OCI-LY7 (cell line): ENCODE measurements around the gene DOLPP1. TPM values are rescaled to one million over a fixed set of nuclear protein-coding genes. Genes with fewer than 3 reads are reported as not detected.

Experiments
- BruUV-seq: library from RNA; stranded (reverse); fragments of 400-500 nt; replicated peaks from 2 replicates; lab custom pipeline; 2021; lab: Mats Ljungman, UMichigan
- CTCF ChIA-PET: fragments of 300-600 bp; sonication (Branson Sonifier 250); formaldehyde crosslinking; loops from one replicate; lab custom pipeline; 2022; ENCODE audit warnings: antibody characterized with exemption; ENCODE audit not compliant: unreplicated experiment; lab: Charles Lee
- POLR2A ChIA-PET: fragments of 300-600 bp; sonication (Branson Sonifier 250); formaldehyde crosslinking; loops from one replicate; lab custom pipeline; 2022; ENCODE audit warnings: antibody characterized with exemption; lab: Charles Lee
- DNase-seq: peaks from one replicate; pipeline ENCODE4 v3.0.0-alpha.2; 2015; ENCODE audit warnings: low spot score
- H2AFZ ChIP-seq: fragments of 200-600 bp; sonication (generic), shearing (Covaris generic); 2 replicates; pipeline ENCODE4 v1.6.1; 2014; ENCODE audit warnings: mild to moderate bottlenecking, antibody characterized with exemption, low read length, moderate library complexity
- H3K27ac ChIP-seq: fragments of 200-600 bp; sonication (generic); 2 replicates; pipeline ENCODE4 v1.5.1; 2014; ENCODE audit warnings: mixed run types, low read depth, mild to moderate bottlenecking, moderate library complexity, low read length, inconsistent platforms; ENCODE audit not compliant: poor library complexity, severe bottlenecking
- H3K36me3 ChIP-seq: fragments of 200-600 bp; sonication (generic); 2 replicates; pipeline ENCODE4 v1.6.1; 2014; ENCODE audit warnings: mild to moderate bottlenecking, antibody characterized with exemption, low read length, moderate library complexity, mixed read lengths; ENCODE audit not compliant: insufficient read depth
- H3K4me1 ChIP-seq: fragments of 200-600 bp; sonication (generic); 2 replicates; pipeline ENCODE4 v1.5.1; 2014; ENCODE audit warnings: mild to moderate bottlenecking, low read length; ENCODE audit not compliant: insufficient read depth, poor library complexity, severe bottlenecking
- H3K4me2 ChIP-seq: fragments of 200-600 bp; sonication (generic); 2 replicates; pipeline ENCODE4 v1.6.1; 2014; ENCODE audit warnings: mild to moderate bottlenecking, low read length
- H3K4me3 ChIP-seq: fragments of 200-600 bp; sonication (generic); 2 replicates; pipeline ENCODE4 v1.5.1; 2014; ENCODE audit warnings: mild to moderate bottlenecking, low read depth, low read length; ENCODE audit not compliant: poor library complexity, severe bottlenecking
- H3K79me2 ChIP-seq: fragments of 200-600 bp; sonication (generic); 2 replicates; pipeline ENCODE4 v1.6.1; 2016; ENCODE audit warnings: low read depth, mild to moderate bottlenecking, low read length, moderate library complexity, mixed read lengths; ENCODE audit not compliant: insufficient read depth
- H3K9me2 ChIP-seq: fragments of 200-600 bp; sonication (generic); 2 replicates; pipeline ENCODE4 v1.6.1; 2016; ENCODE audit warnings: mild to moderate bottlenecking, low read length, mixed read lengths; ENCODE audit not compliant: insufficient read depth
- H3K9me3 ChIP-seq: fragments of 200-600 bp; sonication (generic); 2 replicates; pipeline ENCODE4 v1.6.1; 2014; ENCODE audit warnings: mild to moderate bottlenecking, mixed run types, low read length, mixed read lengths
- H4K20me1 ChIP-seq: fragments of 200-600 bp; sonication (generic); 2 replicates; pipeline ENCODE4 v1.6.1; 2014; ENCODE audit warnings: mild to moderate bottlenecking, antibody characterized with exemption, low read length, moderate library complexity, mixed read lengths; ENCODE audit not compliant: insufficient read depth
- CTCF ChIP-seq: fragments of 200-600 bp; sonication (generic); conservative IDR thresholded peaks from 2 replicates; pipeline ENCODE4 v1.5.1; 2014; ENCODE audit warnings: mild to moderate bottlenecking, antibody characterized with exemption, low read length, moderate library complexity, mixed read lengths
- EZH2phosphoT487 ChIP-seq: fragments of 200-600 bp; sonication (generic); IDR thresholded peaks from 2 replicates; pipeline ENCODE4 v1.6.1; 2018; ENCODE audit warnings: low read depth, borderline replicate concordance, mild to moderate bottlenecking, mixed run types, antibody characterized with exemption, low read length, moderate library complexity, mixed read lengths
- intact Hi-C: fragments of 100-400 bp; cut with micrococcal nuclease; formaldehyde crosslinking; loops from one replicate; pipeline ENCODE4 v1.10.0; 2022; ENCODE audit not compliant: unreplicated experiment
- total RNA-seq, 2 experiments: library from RNA; depleted of rRNA in 1 of 2; stranded (reverse); fragments of >200 nt in 1 of 2; shearing (Covaris generic) in 1 of 2; gene quantifications; 2 replicates each; pipeline ENCODE4 v1.2.3, GENCODE V29; 2014 to 2022

The DOLPP1 gene
- total RNA-seq, 2 experiments from 2014 or later, result 16.9 TPM

- intact Hi-C loops, result no loop called here
- CTCF ChIA-PET, result interaction anchor here (0.6 kb wide), 1 partner anchor 8 kb away, joined by 3 read pairs; no protein-coding TSS in a partner anchor
Observed at GRCh38 chr9:129036241-129036922, 44.5 kb upstream of the DOLPP1 start, which contains the start of gene MIGA2. Gene MIGA2, plus strand, starts transcription at chr9:129036626. Its CDS starts 3,969 bp downstream, at chr9:129040595.

GRCh38 chr9:129036923-129037766 lies 43.8 kb upstream of the DOLPP1 start:
- Histone ChIP-seq H3K4me1 (peaks cover 22% of the 10 kb centered on the region), H4K20me1 (peaks cover 4% of the 10 kb centered on the region; the same call in 1 of the 2 replicates), H3K79me2 (peaks cover 17% of the 10 kb centered on the region), H3K36me3 (peaks cover 16% of the 10 kb centered on the region), H2AFZ (peak overlapping the region; percentile 54; the same call in 1 of the 2 replicates), H3K4me3 (peak overlapping the region; percentile 95), H3K9me2 (no peaks in the 10 kb centered on the region), H3K9me3 (no peaks in the 10 kb centered on the region), H3K4me2 (peak overlapping the region; percentile 98), H3K27ac (no peak overlapping the region)
- CTCF ChIA-PET, result interaction anchor here (0.6 to 1.0 kb wide), 2 partner anchors 9 kb away, joined by 3 to 6 read pairs; partner anchors contain the start of gene SH3GLB2
- no peak for DNase-seq
- POLR2A ChIA-PET, result interaction anchor here (1.0 to 1.4 kb wide), 2 partner anchors 10 to 44 kb away, joined by 3 to 5 read pairs; partner anchors contain the start of gene DOLPP1
- TF ChIP-seq CTCF, result no peak
- TF ChIP-seq EZH2phosphoT487, result no peak
- intact Hi-C loops, result no loop called here
- no TSS peak for BruUV-seq

More at GRCh38 chr9:129036241-129036922, 44.5 kb upstream of the DOLPP1 start, which contains the start of gene MIGA2:
- Histone ChIP-seq H4K20me1 (peaks cover 4% of the 10 kb centered on the region; the same call in 1 of the 2 replicates), H2AFZ (peak within 1 kb of the TSS; percentile 86), H3K4me3 (peak within 1 kb of the TSS; percentile 95), H3K79me2 (peaks cover 17% of the 10 kb centered on the region), H3K36me3 (peaks cover 9% of the 10 kb centered on the region), H3K9me2 (no peaks in the 10 kb centered on the region), H3K4me1 (peaks cover 22% of the 10 kb centered on the region), H3K9me3 (no peaks in the 10 kb centered on the region), H3K27ac (no peak within 1 kb of the TSS), H3K4me2 (peak within 1 kb of the TSS; percentile 98)
- no peak for TF ChIP-seq CTCF
- DNase-seq, result peak; percentile 99
- POLR2A ChIA-PET, result interaction anchor here (0.9 to 1.4 kb wide), 3 partner anchors 9 to 45 kb away, joined by 3 to 5 read pairs (median 3); partner anchors contain the start of gene DOLPP1
- BruUV-seq, result no TSS peak
